ENCODE measurements around the gene SLC24A3. TPM values are rescaled to one million over a fixed set of nuclear protein-coding genes. Genes with fewer than 3 reads are reported as not detected.

The SLC24A3 gene
- total RNA-seq, 1 experiment from 2014 or later = 46.0 TPM

DNA sequence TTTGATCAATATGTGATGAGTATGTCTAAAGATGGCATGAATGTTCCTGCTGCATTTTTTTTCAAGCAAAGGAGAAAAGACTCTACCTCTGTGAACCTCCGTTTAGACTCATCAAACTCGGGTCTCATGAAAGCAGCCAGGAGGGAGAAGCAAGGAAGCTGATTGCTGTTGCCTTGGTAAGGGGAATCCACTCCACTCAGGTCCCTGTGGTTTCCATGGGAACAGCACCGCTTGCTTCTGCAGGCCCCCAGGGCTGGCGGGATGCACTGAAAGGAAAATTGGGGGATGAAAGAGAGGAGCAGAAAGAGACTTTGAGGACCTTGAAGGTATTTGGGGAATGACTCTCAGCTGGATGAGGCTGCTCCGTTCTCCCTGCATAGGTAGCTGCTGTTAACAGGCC, 296.0 kb downstream of the SLC24A3 start:
- H3K27ac ChIP-seq (ENCODE audit: low read depth, low read length, poor library complexity, severe bottlenecking) = no peak overlapping the region
- intact Hi-C loops (cut with micrococcal nuclease; ENCODE audit: unreplicated experiment) = no loop called here
- TF ChIP-seq EZH2 (IDR thresholded peaks at IDR 0.05; ENCODE audit: borderline replicate concordance, low read depth, low read length, poor library complexity, severe bottlenecking) (no peak), CTCF (conservative IDR thresholded peaks at IDR 0.05; ENCODE audit: low read depth, low read length) (no peak)
- peaks cover 13% of the 10 kb centered on the region for H3K4me1 ChIP-seq (ENCODE audit: insufficient read depth, low read length, poor library complexity, severe bottlenecking)
- H3K36me3 ChIP-seq (ENCODE audit: insufficient read depth, low read length, poor library complexity, severe bottlenecking) = no peaks in the 10 kb centered on the region
- no peak for DNase-seq (ENCODE audit: low spot score)
- H3K27me3 ChIP-seq (replicated peaks; ENCODE audit: insufficient read depth, low read depth, low read length, poor library complexity) = no peaks in the 10 kb centered on the region
- ChIA-PET CTCF (no interaction called here), POLR2A (ENCODE audit: low non-redundant PET) (no interaction called here)
- H3K9me3 ChIP-seq (ENCODE audit: low read depth, low read length, poor library complexity, severe bottlenecking) = no peaks in the 10 kb centered on the region
- no peak overlapping the region for H3K4me3 ChIP-seq (ENCODE audit: low read depth, low read length, poor library complexity, severe bottlenecking)
- no TSS peak for BruUV-seq (replicated peaks)

- no peaks in the 10 kb centered on the region for H3K36me3 ChIP-seq (ENCODE audit: insufficient read depth, low read length, poor library complexity, severe bottlenecking)
- no peak overlapping the region for H3K4me3 ChIP-seq (ENCODE audit: low read depth, low read length, poor library complexity, severe bottlenecking)
- no peaks in the 10 kb centered on the region for H3K27me3 ChIP-seq (replicated peaks; ENCODE audit: insufficient read depth, low read depth, low read length, poor library complexity)
- H3K4me1 ChIP-seq (ENCODE audit: insufficient read depth, low read length, poor library complexity, severe bottlenecking) = peaks cover 3% of the 10 kb centered on the region
- no peak for TF ChIP-seq CTCF (conservative IDR thresholded peaks at IDR 0.05; ENCODE audit: low read depth, low read length)
- H3K9me3 ChIP-seq (ENCODE audit: low read depth, low read length, poor library complexity, severe bottlenecking) = no peaks in the 10 kb centered on the region
- intact Hi-C loops (cut with micrococcal nuclease; ENCODE audit: unreplicated experiment) = no loop called here
- ChIA-PET CTCF (no interaction called here), POLR2A (ENCODE audit: low non-redundant PET) (no interaction called here)
- H3K27ac ChIP-seq (ENCODE audit: low read depth, low read length, poor library complexity, severe bottlenecking) = no peak overlapping the region
- BruUV-seq (replicated peaks) = no TSS peak
- DNase-seq (ENCODE audit: low spot score) = no peak
Measured at GRCh38 chr20:19510611-19511010, 298.2 kb downstream of the SLC24A3 start.

DNA sequence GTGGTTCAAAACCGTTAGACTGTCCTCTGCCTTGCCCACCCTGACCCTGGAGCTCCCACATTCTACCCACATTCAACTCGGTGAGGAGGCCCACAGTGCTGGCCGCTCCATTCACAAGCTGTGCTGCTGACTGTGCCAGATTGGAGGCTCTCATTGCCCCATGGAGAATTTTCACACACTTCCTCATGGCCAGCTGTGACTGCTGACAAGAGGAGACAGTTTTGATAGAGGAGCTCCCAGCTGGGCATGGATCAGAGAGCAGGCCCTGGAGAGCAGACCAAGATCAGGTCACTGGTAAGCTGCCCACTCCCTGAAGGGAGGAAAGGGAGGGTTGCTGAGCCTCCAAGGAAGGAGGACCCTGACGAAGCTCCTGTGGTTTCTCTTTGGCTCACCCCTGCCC, 299.5 kb downstream of the SLC24A3 start:
- POLR2A ChIA-PET (ENCODE audit: low non-redundant PET) = no interaction called here
- Histone ChIP-seq H3K4me1 (ENCODE audit: insufficient read depth, low read length, poor library complexity, severe bottlenecking) (peaks cover 3% of the 10 kb centered on the region), H3K4me3 (ENCODE audit: low read depth, low read length, poor library complexity, severe bottlenecking) (no peak overlapping the region), H3K36me3 (ENCODE audit: insufficient read depth, low read length, poor library complexity, severe bottlenecking) (peaks cover 5% of the 10 kb centered on the region), H3K9me3 (ENCODE audit: low read depth, low read length, poor library complexity, severe bottlenecking) (no peaks in the 10 kb centered on the region), H3K27me3 (replicated peaks; ENCODE audit: insufficient read depth, low read depth, low read length, poor library complexity) (no peaks in the 10 kb centered on the region), H3K27ac (ENCODE audit: low read depth, low read length, poor library complexity, severe bottlenecking) (no peak overlapping the region)
- TF ChIP-seq EZH2 (IDR thresholded peaks at IDR 0.05; ENCODE audit: borderline replicate concordance, low read depth, low read length, poor library complexity, severe bottlenecking) = no peak
- no peak for TF ChIP-seq CTCF (conservative IDR thresholded peaks at IDR 0.05; ENCODE audit: low read depth, low read length)
- intact Hi-C loops (cut with micrococcal nuclease; ENCODE audit: unreplicated experiment) = no loop called here
- no TSS peak for BruUV-seq (replicated peaks)
- no peak for DNase-seq (ENCODE audit: low spot score)
- CTCF ChIA-PET = no interaction called here
